Measurements from ENCODE around the gene CREB3L2. TPM values are rescaled to one million over a fixed set of nuclear protein-coding genes. Genes with fewer than 3 reads are reported as not detected.

Gene CREB3L2
- total RNA-seq, 4 donors from 2014 or later = 2.8 to 12.0 (median 5.4) TPM

GRCh38 chr7:137881607-137882260 lies 120.2 kb downstream of the CREB3L2 start:
- DNase-seq (no peak), ATAC-seq (no peak)
- peaks cover 23 to 49% of the 10 kb centered on the region in 2 donors for H3K4me1 ChIP-seq
- peak overlapping the region; percentile 42 to 81 (median 78) for H3K27ac ChIP-seq
- H3K9me3 ChIP-seq = no peaks in the 10 kb centered on the region
- in situ Hi-C loops (cut with MboI; ENCODE audit: low sequenced_read_pairs in 4 of 4) = no loop called here
- no peak overlapping the region for H3K4me3 ChIP-seq
- intact Hi-C loops (cut with DNase I; ENCODE audit: low total_unique reads) = no loop called here
- TF ChIP-seq, protein P1, sequence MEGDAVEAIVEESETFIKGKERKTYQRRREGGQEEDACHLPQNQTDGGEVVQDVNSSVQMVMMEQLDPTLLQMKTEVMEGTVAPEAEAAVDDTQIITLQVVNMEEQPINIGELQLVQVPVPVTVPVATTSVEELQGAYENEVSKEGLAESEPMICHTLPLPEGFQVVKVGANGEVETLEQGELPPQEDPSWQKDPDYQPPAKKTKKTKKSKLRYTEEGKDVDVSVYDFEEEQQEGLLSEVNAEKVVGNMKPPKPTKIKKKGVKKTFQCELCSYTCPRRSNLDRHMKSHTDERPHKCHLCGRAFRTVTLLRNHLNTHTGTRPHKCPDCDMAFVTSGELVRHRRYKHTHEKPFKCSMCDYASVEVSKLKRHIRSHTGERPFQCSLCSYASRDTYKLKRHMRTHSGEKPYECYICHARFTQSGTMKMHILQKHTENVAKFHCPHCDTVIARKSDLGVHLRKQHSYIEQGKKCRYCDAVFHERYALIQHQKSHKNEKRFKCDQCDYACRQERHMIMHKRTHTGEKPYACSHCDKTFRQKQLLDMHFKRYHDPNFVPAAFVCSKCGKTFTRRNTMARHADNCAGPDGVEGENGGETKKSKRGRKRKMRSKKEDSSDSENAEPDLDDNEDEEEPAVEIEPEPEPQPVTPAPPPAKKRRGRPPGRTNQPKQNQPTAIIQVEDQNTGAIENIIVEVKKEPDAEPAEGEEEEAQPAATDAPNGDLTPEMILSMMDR (IDR thresholded peaks at IDR 0.05 in 4 of 5, conservative IDR thresholded peaks at IDR 0.05 in 1 of 5) = no peak
- no peak for TF ChIP-seq POLR2A (IDR thresholded peaks at IDR 0.05)
- H3K36me3 ChIP-seq = peaks cover 0 to 32% of the 10 kb centered on the region in 2 donors
- no peaks in the 10 kb centered on the region for H3K27me3 ChIP-seq

- peak; percentile 24 to 49 for ATAC-seq
- Histone ChIP-seq H3K9me3 (no peaks in the 10 kb centered on the region), H3K27ac (peak overlapping the region; percentile 68 to 81 (median 72)), H3K4me3 (no peak overlapping the region), H3K4me1 (peaks cover 23 to 48% of the 10 kb centered on the region in 2 donors), H3K27me3 (no peaks in the 10 kb centered on the region), H3K36me3 (peaks cover 0 to 32% of the 10 kb centered on the region in 2 donors)
- peak in 1 of 2 donors; percentile 30 for DNase-seq
- intact Hi-C loops (cut with DNase I; ENCODE audit: low total_unique reads) (no loop called here), in situ Hi-C loops (cut with MboI; ENCODE audit: low sequenced_read_pairs in 4 of 4) (no loop called here)
- TF ChIP-seq, protein P1 (IDR thresholded peaks at IDR 0.05 in 4 of 5, conservative IDR thresholded peaks at IDR 0.05 in 1 of 5) = no peak
- TF ChIP-seq POLR2A (IDR thresholded peaks at IDR 0.05) = no peak
These were observed 121.5 kb downstream of the CREB3L2 start for GRCh38 chr7:137880432-137880831.

DNA sequence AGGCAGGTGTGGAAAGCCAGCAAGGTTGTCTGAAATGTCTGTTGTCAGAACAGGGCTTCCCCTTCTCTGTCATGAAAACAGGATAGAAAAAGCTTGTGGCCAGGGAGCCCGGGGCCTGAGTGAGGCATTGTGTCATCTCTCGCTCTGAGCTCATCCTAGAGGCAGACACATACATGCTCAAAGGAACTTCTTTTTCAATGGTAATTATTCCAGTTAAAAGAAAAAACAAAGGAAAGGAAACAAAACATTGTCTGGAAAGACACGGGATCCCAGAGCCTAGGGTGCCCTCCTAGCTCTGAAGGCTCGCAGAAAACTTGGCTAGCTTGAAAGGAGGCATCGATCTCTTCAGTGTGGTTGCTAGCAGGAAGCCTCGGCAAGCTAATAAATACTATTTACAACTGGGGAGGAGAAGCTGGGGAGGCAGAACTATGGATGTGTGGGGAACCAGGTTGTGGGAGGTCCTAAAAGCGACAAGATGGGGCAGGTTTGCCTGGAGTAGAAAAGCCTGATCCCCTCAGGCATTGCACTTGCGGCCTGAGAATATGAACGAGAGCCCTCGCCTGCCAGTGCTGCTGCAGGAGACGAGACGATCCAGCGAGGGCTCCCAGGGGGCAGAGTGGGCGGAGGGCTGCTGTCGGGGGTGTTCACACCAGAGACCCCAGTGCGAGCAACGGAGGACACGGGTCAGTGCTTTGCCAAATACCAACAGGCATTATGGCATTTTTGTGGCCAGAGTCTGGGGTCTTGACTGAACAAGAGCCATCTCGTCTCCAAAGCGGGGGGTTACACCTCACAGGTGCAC lies 122.3 kb downstream of the CREB3L2 start:
- intact Hi-C loops (cut with DNase I; ENCODE audit: low total_unique reads) = no loop called here
- no peak overlapping the region for H3K4me3 ChIP-seq
- peak overlapping the region; percentile 68 to 81 (median 72) for H3K27ac ChIP-seq
- no peak for TF ChIP-seq POLR2A (IDR thresholded peaks at IDR 0.05)
- TF ChIP-seq, protein P1 (IDR thresholded peaks at IDR 0.05 in 4 of 5, conservative IDR thresholded peaks at IDR 0.05 in 1 of 5) = no peak
- DNase-seq (no peak), ATAC-seq (peak in 1 of 2 donors; percentile 25)
- in situ Hi-C loops (cut with MboI; ENCODE audit: low sequenced_read_pairs in 4 of 4) = no loop called here
- H3K36me3 ChIP-seq = peaks cover 0 to 28% of the 10 kb centered on the region in 2 donors
- no peaks in the 10 kb centered on the region for H3K27me3 ChIP-seq
- H3K4me1 ChIP-seq = peaks cover 23 to 57% of the 10 kb centered on the region in 2 donors
- H3K9me3 ChIP-seq = no peaks in the 10 kb centered on the region

- Histone ChIP-seq H3K4me3 (no peak overlapping the region), H3K9me3 (no peaks in the 10 kb centered on the region), H3K27me3 (no peaks in the 10 kb centered on the region), H3K36me3 (peaks cover 0 to 25% of the 10 kb centered on the region in 2 donors), H3K27ac (peak overlapping the region; percentile 68 to 81 (median 72)), H3K4me1 (peaks cover 30 to 64% of the 10 kb centered on the region in 2 donors)
- DNase-seq (peak in 1 of 2 donors; percentile 58), ATAC-seq (peak in 1 of 2 donors; percentile 17)
- in situ Hi-C loops (cut with MboI; ENCODE audit: low sequenced_read_pairs in 4 of 4) (no loop called here), intact Hi-C loops (cut with DNase I; ENCODE audit: low total_unique reads) (no loop called here)
- TF ChIP-seq, protein P1 (IDR thresholded peaks at IDR 0.05 in 4 of 5, conservative IDR thresholded peaks at IDR 0.05 in 1 of 5) = no peak
- no peak for TF ChIP-seq POLR2A (IDR thresholded peaks at IDR 0.05)
These were observed 123.4 kb downstream of the CREB3L2 start for GRCh38 chr7:137878333-137878961.
